Panc1 (cell line): Measurements from ENCODE around the gene CAGE1. TPM values are rescaled to one million over a fixed set of nuclear protein-coding genes. Genes with fewer than 3 reads are reported as not detected.

Experiments used
- ATAC-seq: fragments of 200-7000 bp; cut with Tn5 transposase; 2 replicates; pipeline ENCODE4 v1.9.1; 2020; ENCODE audit warnings: mild to moderate bottlenecking, moderate library complexity
- BruUV-seq: library from RNA; stranded (reverse); fragments of 400-500 nt; replicated peaks from 2 replicates; lab custom pipeline; 2021; lab: Mats Ljungman, UMichigan
- CTCF ChIA-PET: fragments of 300-600 bp; sonication (Branson Sonifier 250); formaldehyde crosslinking; loops from one replicate; lab custom pipeline; 2022; ENCODE audit warnings: antibody characterized with exemption; lab: Charles Lee
- POLR2A ChIA-PET: fragments of 300-600 bp; sonication (Branson Sonifier 250); formaldehyde crosslinking; loops from one replicate; lab custom pipeline; 2022; ENCODE audit warnings: antibody characterized with exemption; lab: Charles Lee
- DNase-seq: peaks from one replicate; pipeline ENCODE4 v3.0.0-alpha.2; 2010; ENCODE audit warnings: low read depth, low spot score
- H3K27ac ChIP-seq: 2 replicates; pipeline ENCODE4 v1.5.1; 2011; ENCODE audit warnings: mild to moderate bottlenecking, low read length, inconsistent platforms
- H3K27me3 ChIP-seq: fragments of 200-500 bp; sonication (Bioruptor generic); 2 replicates; pipeline ENCODE4 v1.6.0; 2014; ENCODE audit warnings: low read length, inconsistent platforms; ENCODE audit not compliant: control insufficient read depth, insufficient read depth
- H3K36me3 ChIP-seq: fragments of 200-500 bp; sonication (Bioruptor generic); 2 replicates; pipeline ENCODE4 v1.5.1; 2014; ENCODE audit warnings: inconsistent platforms, mild to moderate bottlenecking, low read length, moderate library complexity; ENCODE audit not compliant: control insufficient read depth, insufficient read depth
- H3K4me1 ChIP-seq: 2 replicates; pipeline ENCODE4 v1.5.1; 2011; ENCODE audit warnings: inconsistent platforms, mild to moderate bottlenecking, low read length, moderate library complexity; ENCODE audit not compliant: control insufficient read depth, insufficient read depth
- H3K4me3 ChIP-seq, 2 experiments: 2 replicates each; pipeline ENCODE4 v1.5.1; 2011 to 2012; ENCODE audit warnings: low read depth in 2 of 2, low read length in 2 of 2, mild to moderate bottlenecking in 2 of 2, inconsistent platforms in 1 of 2, moderate library complexity in 1 of 2
- H3K9me3 ChIP-seq: fragments of 200-500 bp; sonication (Bioruptor generic); 2 replicates; pipeline ENCODE4 v1.5.1; 2014; ENCODE audit warnings: low read depth, mild to moderate bottlenecking, inconsistent platforms, low read length, moderate library complexity; ENCODE audit not compliant: control insufficient read depth, insufficient read depth
- POLR2AphosphoS5 ChIP-seq: IDR thresholded peaks from 2 replicates; pipeline ENCODE4 v1.6.1; 2012; ENCODE audit warnings: mild to moderate bottlenecking, low read depth, low read length, moderate library complexity
- REST ChIP-seq, 2 experiments: IDR thresholded peaks; 2 replicates each; pipeline ENCODE4 v1.6.1; 2011 to 2012; ENCODE audit warnings: low read depth in 2 of 2, control low read depth in 1 of 2, low read length in 1 of 2, mild to moderate bottlenecking in 1 of 2, moderate library complexity in 1 of 2; ENCODE audit not compliant: insufficient read depth in 1 of 2
- SIN3A ChIP-seq: IDR thresholded peaks from 2 replicates; pipeline ENCODE4 v1.6.1; 2012; ENCODE audit warnings: low read depth, mild to moderate bottlenecking, low read length, moderate library complexity, borderline replicate concordance; ENCODE audit not compliant: insufficient read depth
- TCF7L2 ChIP-seq: IDR thresholded peaks from 2 replicates; pipeline ENCODE4 v1.6.1; 2011; ENCODE audit warnings: mild to moderate bottlenecking, low read depth, low read length, inconsistent platforms
- in situ Hi-C: cut with HindIII; loops from 2 replicates; pipeline ENCODE4 v1.10.0; 2016; ENCODE audit warnings: low sequenced_read_pairs, low pct_unique_long_range_greater_than_20kb
- intact Hi-C: fragments of 100-400 bp; cut with micrococcal nuclease; formaldehyde crosslinking; loops from one replicate; pipeline ENCODE4 v1.10.0; 2022; ENCODE audit not compliant: unreplicated experiment
- total RNA-seq: library from RNA; stranded (reverse); gene quantifications from one replicate; pipeline ENCODE4 v1.2.1, GENCODE V29; 2021; ENCODE audit not compliant: unreplicated experiment
- TF ChIP-seq, protein P1 (sequence below): fragments of 450-650 bp; IDR thresholded peaks from 2 replicates; pipeline ENCODE4 v1.5.1; 2017; ENCODE audit warnings: mild to moderate bottlenecking

The CAGE1 gene
- total RNA-seq, 1 experiment from 2014 or later = not detected

GRCh38 chr6:7304821-7305220, 84.7 kb downstream of the CAGE1 start:
- in situ Hi-C loops = no loop called here
- ATAC-seq = no peak

DNA sequence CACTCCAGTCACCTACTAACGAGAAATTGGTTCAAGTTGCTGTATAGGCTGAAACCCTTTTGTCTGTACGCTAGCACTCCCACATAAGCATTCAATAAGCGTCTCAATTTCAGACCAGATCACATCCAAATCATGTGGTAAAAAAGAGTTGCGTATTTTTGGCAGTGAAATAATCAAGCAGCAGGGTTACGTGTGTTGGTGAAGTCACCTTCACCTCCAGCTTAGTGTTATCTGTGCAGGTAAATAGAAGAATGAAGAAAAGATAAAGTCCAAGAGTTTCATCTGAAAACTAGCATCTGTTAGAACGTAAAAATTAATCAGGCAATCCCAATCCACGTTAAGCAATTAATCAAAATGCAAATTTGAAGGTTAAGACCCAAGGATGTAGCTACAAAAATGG, 87.8 kb downstream of the CAGE1 start:
- POLR2A ChIA-PET = no interaction called here
- intact Hi-C loops = no loop called here
- H3K36me3 ChIP-seq = peaks cover 49% of the 10 kb centered on the region
- TF ChIP-seq POLR2AphosphoS5 (no peak), TCF7L2 (no peak), SIN3A (no peak)
- no peak for ATAC-seq
- no peak overlapping the region for H3K4me3 ChIP-seq
- no peaks in the 10 kb centered on the region for H3K4me1 ChIP-seq
- no peak for DNase-seq
- in situ Hi-C loops = no loop called here
- no peaks in the 10 kb centered on the region for H3K9me3 ChIP-seq
- no peak overlapping the region for H3K27ac ChIP-seq
- BruUV-seq = no TSS peak
- CTCF ChIA-PET = no interaction called here
- H3K27me3 ChIP-seq = no peaks in the 10 kb centered on the region

More at GRCh38 chr6:7304821-7305220, 84.7 kb downstream of the CAGE1 start:
- ChIA-PET POLR2A (no interaction called here), CTCF (no interaction called here)
- Histone ChIP-seq H3K36me3 (peaks cover 48% of the 10 kb centered on the region), H3K27me3 (no peaks in the 10 kb centered on the region), H3K9me3 (no peaks in the 10 kb centered on the region), H3K27ac (no peak overlapping the region), H3K4me3 (no peak overlapping the region), H3K4me1 (no peaks in the 10 kb centered on the region)
- intact Hi-C loops = no loop called here
- DNase-seq = no peak
- TF ChIP-seq POLR2AphosphoS5 (no peak), REST (IDR thresholded peaks at IDR 0.05; ENCODE audit: insufficient read depth in 1 of 2, low read depth in 2 of 2, low read length in 1 of 2) (no peak), TCF7L2 (no peak), SIN3A (no peak)
- TF ChIP-seq, protein P1, sequence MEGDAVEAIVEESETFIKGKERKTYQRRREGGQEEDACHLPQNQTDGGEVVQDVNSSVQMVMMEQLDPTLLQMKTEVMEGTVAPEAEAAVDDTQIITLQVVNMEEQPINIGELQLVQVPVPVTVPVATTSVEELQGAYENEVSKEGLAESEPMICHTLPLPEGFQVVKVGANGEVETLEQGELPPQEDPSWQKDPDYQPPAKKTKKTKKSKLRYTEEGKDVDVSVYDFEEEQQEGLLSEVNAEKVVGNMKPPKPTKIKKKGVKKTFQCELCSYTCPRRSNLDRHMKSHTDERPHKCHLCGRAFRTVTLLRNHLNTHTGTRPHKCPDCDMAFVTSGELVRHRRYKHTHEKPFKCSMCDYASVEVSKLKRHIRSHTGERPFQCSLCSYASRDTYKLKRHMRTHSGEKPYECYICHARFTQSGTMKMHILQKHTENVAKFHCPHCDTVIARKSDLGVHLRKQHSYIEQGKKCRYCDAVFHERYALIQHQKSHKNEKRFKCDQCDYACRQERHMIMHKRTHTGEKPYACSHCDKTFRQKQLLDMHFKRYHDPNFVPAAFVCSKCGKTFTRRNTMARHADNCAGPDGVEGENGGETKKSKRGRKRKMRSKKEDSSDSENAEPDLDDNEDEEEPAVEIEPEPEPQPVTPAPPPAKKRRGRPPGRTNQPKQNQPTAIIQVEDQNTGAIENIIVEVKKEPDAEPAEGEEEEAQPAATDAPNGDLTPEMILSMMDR = no peak
- BruUV-seq = no TSS peak

DNA sequence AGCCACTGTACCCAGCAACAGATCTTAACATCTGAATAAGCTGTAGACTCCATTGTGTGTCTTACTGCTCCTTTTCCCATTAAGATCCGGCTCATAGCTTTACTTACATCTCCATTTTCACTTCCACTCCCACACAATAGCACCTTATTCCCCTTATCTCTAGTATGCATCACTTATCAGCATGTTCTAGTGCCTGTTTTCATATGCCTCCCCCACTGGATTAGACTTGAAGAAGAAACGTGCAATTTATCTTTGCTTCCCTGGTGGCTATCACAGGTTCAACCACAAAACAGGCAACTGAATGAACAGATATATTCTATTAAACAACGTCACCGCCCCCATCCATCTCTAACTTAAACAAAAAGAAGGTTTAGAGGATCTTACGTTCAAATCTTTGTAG, 88.6 kb downstream of the CAGE1 start:
- H3K4me3 ChIP-seq = no peak overlapping the region
- ChIA-PET CTCF (no interaction called here), POLR2A (no interaction called here)
- no peaks in the 10 kb centered on the region for H3K27me3 ChIP-seq
- ATAC-seq (no peak), DNase-seq (no peak)
- no peaks in the 10 kb centered on the region for H3K4me1 ChIP-seq
- TF ChIP-seq TCF7L2 = no peak
- no peak for TF ChIP-seq SIN3A
- TF ChIP-seq, protein P1 = no peak
- no peak for TF ChIP-seq POLR2AphosphoS5
- no peak for TF ChIP-seq REST (IDR thresholded peaks at IDR 0.05; ENCODE audit: insufficient read depth in 1 of 2, low read depth in 2 of 2, low read length in 1 of 2)
- H3K36me3 ChIP-seq = peaks cover 50% of the 10 kb centered on the region
- in situ Hi-C loops (no loop called here), intact Hi-C loops (no loop called here)
- H3K9me3 ChIP-seq = no peaks in the 10 kb centered on the region
- no TSS peak for BruUV-seq
- H3K27ac ChIP-seq = no peak overlapping the region
